HL-60 (cell line): ENCODE results near the gene TBC1D4.

Experiments
- CTCF ChIP-seq: IDR thresholded peaks from one replicate; pipeline ENCODE4 v1.5.1; 2011; ENCODE audit warnings: low read length, control low read depth, inconsistent platforms; ENCODE audit not compliant: insufficient read depth
- GABPA ChIP-seq: IDR thresholded peaks from 2 replicates; pipeline ENCODE4 v1.6.1; 2012; ENCODE audit warnings: low read depth

- TF ChIP-seq CTCF (no peak), GABPA (no peak)
Observed at GRCh38 chr13:75255147-75255546, 226.8 kb downstream of the TBC1D4 start.
